Measurements from ENCODE around the gene MRPL27.
A peak's percentile ranks its signal among the peaks of the same experiment; 100 is the strongest.
"Not testable (repeated sequence)": the region's sequence is repeated elsewhere in the genome, so short reads cannot be mapped to it uniquely, and the experiment has no call there.

Gene MRPL27

GRCh38 chr17:50412188-50412732 is 39.3 kb upstream of the MRPL27 start:
- DNase-seq (ENCODE audit: low read depth): no peak
- no peak overlapping the region for H3K4me3 ChIP-seq (ENCODE audit: control insufficient read depth, low read depth, low read length)
- TF ChIP-seq CTCF (IDR thresholded peaks at IDR 0.05; ENCODE audit: control insufficient read depth, insufficient read depth, low read depth, low read length, missing control alignments): no peak

- no peak for DNase-seq (ENCODE audit: low read depth)
- TF ChIP-seq CTCF (IDR thresholded peaks at IDR 0.05; ENCODE audit: control insufficient read depth, insufficient read depth, low read depth, low read length, missing control alignments): no peak
- H3K4me3 ChIP-seq (ENCODE audit: control insufficient read depth, low read depth, low read length): no peak overlapping the region
These were observed 34.9 kb upstream of the MRPL27 start for GRCh38 chr17:50407921-50408320.

GRCh38 chr17:50406578-50406977 is 33.6 kb upstream of the MRPL27 start:
- no peak for DNase-seq (ENCODE audit: low read depth)
- no peak overlapping the region for H3K4me3 ChIP-seq (ENCODE audit: control insufficient read depth, low read depth, low read length)

GRCh38 chr17:50405351-50405750 is 32.4 kb upstream of the MRPL27 start:
- not testable (repeated sequence) for DNase-seq (ENCODE audit: low read depth); H3K4me3 ChIP-seq (ENCODE audit: control insufficient read depth, low read depth, low read length)

More at GRCh38 chr17:50406578-50406977, 33.6 kb upstream of the MRPL27 start:
- TF ChIP-seq CTCF (IDR thresholded peaks at IDR 0.05; ENCODE audit: control insufficient read depth, insufficient read depth, low read depth, low read length, missing control alignments): no peak

GRCh38 chr17:50399591-50399990 is 26.6 kb upstream of the MRPL27 start:
- not testable (repeated sequence) for H3K4me3 ChIP-seq (ENCODE audit: control insufficient read depth, low read depth, low read length); DNase-seq (ENCODE audit: low read depth)

- not testable (repeated sequence) for DNase-seq (ENCODE audit: low read depth); H3K4me3 ChIP-seq (ENCODE audit: control insufficient read depth, low read depth, low read length)
These were observed 25.7 kb upstream of the MRPL27 start for GRCh38 chr17:50398672-50399071.

GRCh38 chr17:50397919-50398285 is 24.9 kb upstream of the MRPL27 start:
- DNase-seq (ENCODE audit: low read depth): no peak
- TF ChIP-seq CTCF (IDR thresholded peaks at IDR 0.05; ENCODE audit: control insufficient read depth, insufficient read depth, low read depth, low read length, missing control alignments): no peak
- H3K4me3 ChIP-seq (ENCODE audit: control insufficient read depth, low read depth, low read length): no peak overlapping the region

GRCh38 chr17:50397111-50397918 is 24.3 kb upstream of the MRPL27 start, which contains the start of gene LRRC59:
LRRC59 (minus strand) TSS chr17:50397523; CDS start chr17:50397317, 206 bp downstream.
- peak within 1 kb of the TSS; percentile 87 for H3K4me3 ChIP-seq (ENCODE audit: control insufficient read depth, low read depth, low read length)
- peak; percentile 29 for DNase-seq (ENCODE audit: low read depth)
- peak; percentile 95 for TF ChIP-seq CTCF (IDR thresholded peaks at IDR 0.05; ENCODE audit: control insufficient read depth, insufficient read depth, low read depth, low read length, missing control alignments)

Measured in AG09309 (cell line).